Hindlimb muscle (tissue), 1 donor: ENCODE measurements around the gene PCDHGA11. TPM values are rescaled to one million over a fixed set of nuclear protein-coding genes. Genes with fewer than 3 reads are reported as not detected.
"Not testable (repeated sequence)": the region's sequence is repeated elsewhere in the genome, so short reads cannot be mapped to it uniquely, and the experiment has no call there.

Source experiments
- DNase-seq: peaks from one replicate; pipeline ENCODE4 v3.0.0-alpha.2; 2013
- polyA plus RNA-seq: library from polyadenylated mRNA; unstranded; fragments of 120-200 nt; gene quantifications from one replicate; pipeline ENCODE4 v1.2.1, GENCODE V29; 2013; ENCODE audit not compliant: insufficient read length

PCDHGA11 gene
- polyA plus RNA-seq, 1 donor: 3.0 TPM

GRCh38 chr5:141399555-141400258 is 21.1 kb upstream of the PCDHGA11 start:
- no peak for DNase-seq

DNA sequence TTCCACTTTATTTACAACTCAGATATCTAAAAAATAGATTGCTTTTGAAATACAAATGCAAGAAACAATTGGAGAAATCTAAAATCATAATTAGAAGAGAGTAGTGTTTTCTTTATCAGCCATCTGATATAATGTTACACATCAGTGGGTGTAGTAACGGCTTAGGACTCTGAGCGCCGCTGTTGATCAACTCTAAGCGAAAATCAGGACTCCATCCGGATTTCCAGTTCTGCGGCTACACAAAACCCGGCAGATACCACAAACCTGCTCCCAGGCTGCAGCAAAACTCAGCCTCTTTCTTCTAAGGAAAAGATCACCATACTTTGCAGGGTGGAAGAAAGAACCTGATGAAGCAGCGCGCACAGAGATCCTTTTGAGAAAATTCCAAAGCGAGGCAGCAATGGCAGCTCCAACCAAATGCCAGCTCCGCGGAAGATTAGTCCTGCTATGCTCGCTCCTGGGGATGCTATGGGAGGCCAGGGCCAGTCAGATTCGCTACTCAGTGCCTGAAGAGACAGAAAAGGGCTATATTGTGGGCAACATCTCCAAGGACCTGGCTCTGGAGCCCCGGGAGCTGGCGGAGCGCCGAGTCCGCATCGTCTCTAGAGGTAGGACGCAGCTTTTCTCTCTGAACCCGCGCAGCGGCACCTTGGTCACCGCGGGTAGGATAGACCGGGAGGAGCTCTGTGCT is 18.2 kb upstream of the PCDHGA11 start, which contains the start of gene PCDHGA9:
Gene PCDHGA9, plus strand, starts transcription at position 226 of the 691 bp plus-strand sequence. Its CDS starts 175 bp downstream, at position 401.
- no peak for DNase-seq

DNA sequence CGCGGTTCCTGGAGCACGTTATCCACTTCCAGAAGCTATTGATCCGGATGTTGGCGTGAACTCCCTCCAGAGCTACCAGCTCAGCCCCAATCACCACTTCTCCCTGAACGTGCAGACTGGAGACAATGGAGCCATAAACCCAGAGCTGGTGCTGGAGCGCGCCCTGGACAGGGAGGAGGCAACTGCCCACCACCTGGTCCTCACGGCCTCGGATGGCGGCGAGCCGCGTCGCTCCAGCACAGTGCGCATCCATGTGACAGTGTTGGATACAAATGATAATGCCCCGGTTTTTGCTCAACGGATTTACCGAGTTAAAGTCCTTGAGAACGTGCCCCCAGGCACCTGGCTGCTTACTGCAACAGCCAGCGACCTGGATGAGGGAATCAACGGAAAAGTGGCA is 17.5 kb upstream of the PCDHGA11 start:
- DNase-seq: no peak

- DNase-seq: peak; percentile 18
Observed at GRCh38 chr5:141407790-141408505, 12.9 kb upstream of the PCDHGA11 start, which contains the start of gene PCDHGB6. TSS of gene PCDHGB6 (plus strand) at chr5:141408021. CDS start at chr5:141408203, 182 bp downstream.

- DNase-seq: no peak
Observed at GRCh38 chr5:141409598-141410306, 11.1 kb upstream of the PCDHGA11 start.

- DNase-seq: no peak
Observed at GRCh38 chr5:141411575-141411974, 9.3 kb upstream of the PCDHGA11 start.

DNA sequence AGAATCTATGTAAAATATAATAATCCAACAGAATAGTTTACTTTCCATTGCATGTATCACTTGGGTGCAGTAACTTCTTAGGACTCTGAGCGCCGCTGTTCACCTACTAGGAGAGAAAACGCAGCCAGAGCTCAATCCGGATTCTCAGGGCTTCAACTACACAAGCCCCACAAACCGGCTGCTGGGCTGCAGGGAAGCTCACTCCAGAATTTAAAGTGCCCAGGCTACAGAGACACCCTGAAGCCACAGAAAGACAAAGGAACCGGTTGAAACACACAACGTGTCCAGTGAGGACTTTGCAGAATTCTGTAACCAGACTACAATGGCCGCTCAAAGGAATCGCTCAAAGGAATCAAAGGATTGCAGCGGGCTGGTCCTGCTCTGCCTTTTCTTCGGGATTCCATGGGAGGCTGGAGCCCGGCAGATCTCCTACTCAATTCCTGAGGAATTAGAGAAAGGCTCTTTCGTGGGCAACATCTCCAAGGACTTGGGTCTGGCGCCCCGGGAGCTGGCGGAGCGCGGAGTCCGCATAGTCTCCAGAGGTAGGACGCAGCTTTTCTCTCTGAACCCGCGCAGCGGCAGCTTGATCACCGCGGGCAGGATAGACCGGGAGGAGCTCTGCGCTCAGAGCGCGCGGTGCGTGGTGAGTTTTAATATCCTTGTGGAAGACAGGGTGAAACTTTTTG is 7.9 kb upstream of the PCDHGA11 start, which contains the start of gene PCDHGA10:
Gene PCDHGA10, plus strand, starts transcription at position 134 of the 686 bp plus-strand sequence. Its CDS starts 189 bp downstream, at position 323.
- DNase-seq: peak; percentile 22

DNA sequence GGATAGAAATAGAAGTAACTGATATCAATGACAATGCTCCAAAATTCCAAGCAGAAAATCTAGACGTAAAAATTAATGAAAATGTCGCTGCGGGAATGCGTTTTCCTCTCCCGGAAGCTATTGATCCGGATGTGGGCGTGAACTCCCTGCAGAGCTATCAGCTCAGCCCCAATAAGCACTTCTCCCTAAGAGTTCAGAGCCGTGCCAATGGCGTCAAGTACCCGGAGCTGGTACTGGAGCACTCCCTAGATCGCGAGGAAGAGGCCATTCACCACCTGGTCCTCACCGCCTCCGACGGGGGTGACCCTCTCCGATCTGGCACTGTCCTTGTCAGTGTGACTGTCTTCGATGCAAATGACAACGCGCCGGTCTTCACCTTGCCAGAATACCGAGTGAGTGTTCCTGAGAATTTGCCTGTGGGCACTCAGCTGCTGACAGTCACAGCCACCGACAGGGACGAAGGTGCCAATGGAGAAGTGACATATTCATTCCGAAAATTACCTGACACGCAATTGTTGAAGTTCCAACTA is 7.2 kb upstream of the PCDHGA11 start:
- no peak for DNase-seq

- DNase-seq: not testable (repeated sequence)
Observed at GRCh38 chr5:141414548-141415274, 6.1 kb upstream of the PCDHGA11 start.

- DNase-seq: not testable (repeated sequence)
Observed at GRCh38 chr5:141415275-141415618, 5.6 kb upstream of the PCDHGA11 start.

GRCh38 chr5:141417494-141418172 is 3.2 kb upstream of the PCDHGA11 start, which contains the start of gene PCDHGB7:
TSS of gene PCDHGB7 (plus strand) at chr5:141417677. CDS start at chr5:141417860, 183 bp downstream.
- DNase-seq: peak; percentile 35

DNA sequence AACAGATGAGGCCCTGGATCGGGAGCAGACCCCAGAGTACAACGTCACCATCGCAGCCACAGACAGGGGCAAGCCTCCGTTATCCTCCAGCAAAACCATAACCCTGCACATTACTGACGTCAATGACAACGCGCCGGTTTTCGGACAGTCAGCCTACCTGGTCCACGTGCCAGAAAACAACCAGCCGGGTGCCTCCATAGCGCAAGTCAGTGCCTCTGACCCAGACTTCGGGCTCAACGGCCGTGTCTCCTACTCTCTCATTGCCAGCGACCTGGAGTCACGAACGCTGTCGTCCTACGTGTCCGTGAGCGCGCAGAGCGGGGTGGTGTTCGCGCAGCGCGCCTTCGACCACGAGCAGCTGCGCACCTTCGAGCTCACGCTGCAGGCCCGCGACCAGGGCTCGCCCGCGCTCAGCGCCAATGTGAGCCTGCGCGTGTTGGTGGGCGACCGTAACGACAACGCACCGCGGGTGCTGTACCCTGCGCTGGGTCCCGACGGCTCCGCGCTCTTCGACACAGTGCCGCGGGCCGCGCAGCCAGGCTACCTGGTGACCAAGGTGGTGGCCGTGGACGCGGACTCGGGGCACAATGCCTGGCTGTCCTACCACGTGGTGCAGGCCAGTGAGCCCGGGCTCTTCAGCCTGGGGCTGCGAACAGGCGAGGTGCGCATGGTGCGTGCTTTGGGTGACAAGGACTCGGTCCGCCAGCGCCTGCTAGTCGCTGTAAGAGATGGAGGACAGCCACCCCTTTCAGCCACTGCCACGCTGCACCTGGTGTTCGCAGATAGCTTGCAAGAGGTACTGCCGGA is 1.6 kb upstream of the PCDHGA11 start:
- DNase-seq: no peak

GRCh38 chr5:141421489-141421855 is 621 bp downstream of the PCDHGA11 start:
- no peak for DNase-seq

DNA sequence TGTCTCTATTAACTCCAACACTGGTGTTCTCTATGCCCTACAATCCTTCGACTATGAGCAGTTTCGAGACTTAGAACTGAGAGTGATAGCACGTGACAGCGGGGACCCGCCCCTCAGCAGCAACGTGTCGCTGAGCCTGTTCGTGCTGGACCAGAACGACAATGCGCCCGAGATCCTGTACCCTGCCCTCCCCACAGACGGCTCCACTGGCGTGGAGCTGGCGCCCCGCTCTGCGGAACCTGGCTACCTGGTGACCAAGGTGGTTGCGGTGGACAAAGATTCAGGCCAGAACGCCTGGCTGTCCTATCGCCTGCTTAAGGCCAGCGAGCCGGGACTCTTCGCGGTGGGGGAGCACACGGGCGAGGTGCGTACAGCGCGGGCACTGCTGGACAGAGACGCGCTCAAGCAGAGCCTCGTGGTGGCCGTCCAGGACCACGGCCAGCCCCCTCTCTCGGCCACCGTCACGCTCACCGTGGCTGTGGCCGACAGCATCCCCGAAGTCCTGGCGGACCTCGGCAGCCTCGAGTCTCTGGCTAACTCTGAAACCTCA is 2.0 kb downstream of the PCDHGA11 start:
- DNase-seq: no peak

DNA sequence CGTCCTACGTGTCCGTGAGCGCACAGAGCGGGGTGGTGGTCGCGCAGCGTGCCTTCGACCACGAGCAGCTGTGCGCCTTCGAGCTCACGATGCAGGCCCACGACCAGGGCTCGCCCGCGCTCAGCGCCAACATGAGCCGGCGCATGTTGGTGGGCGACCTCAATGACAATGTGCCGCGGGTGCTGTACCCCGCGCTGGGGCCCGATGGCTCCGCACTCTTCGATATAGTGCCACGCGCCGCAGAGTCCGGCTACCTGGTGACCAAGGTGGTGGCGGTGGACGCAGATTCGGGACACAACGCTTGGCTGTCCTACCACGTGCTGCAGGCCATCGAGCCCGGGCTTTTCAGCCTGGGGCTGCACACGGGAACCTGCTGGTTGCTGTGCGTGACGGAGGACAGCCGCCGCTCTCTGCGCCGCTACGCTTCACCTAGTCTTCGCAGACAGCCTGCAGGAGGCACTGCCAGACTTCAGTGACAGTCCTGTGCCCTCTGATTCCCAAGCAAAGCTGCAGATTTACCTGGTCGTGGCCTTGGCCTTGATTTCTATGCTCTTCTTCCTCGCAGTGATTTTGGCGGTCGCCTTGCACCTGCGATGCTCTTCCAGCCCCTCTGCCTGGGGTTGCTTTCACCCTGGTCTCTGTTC is 7.1 kb downstream of the PCDHGA11 start:
- no peak for DNase-seq

- DNase-seq: peak; percentile 15
Observed at GRCh38 chr5:141430332-141431113, 9.7 kb downstream of the PCDHGA11 start, which contains the start of gene PCDHGA12. TSS of gene PCDHGA12 (plus strand) at chr5:141430507. CDS start at chr5:141430760, 253 bp downstream.

DNA sequence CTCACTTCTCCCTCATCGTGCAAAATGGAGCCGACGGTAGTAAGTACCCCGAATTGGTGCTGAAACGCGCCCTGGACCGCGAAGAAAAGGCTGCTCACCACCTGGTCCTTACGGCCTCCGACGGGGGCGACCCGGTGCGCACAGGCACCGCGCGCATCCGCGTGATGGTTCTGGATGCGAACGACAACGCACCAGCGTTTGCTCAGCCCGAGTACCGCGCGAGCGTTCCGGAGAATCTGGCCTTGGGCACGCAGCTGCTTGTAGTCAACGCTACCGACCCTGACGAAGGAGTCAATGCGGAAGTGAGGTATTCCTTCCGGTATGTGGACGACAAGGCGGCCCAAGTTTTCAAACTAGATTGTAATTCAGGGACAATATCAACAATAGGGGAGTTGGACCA is 10.4 kb downstream of the PCDHGA11 start:
- no peak for DNase-seq
